ENCODE data around the gene VSIR. TPM values are rescaled to one million over a fixed set of nuclear protein-coding genes. Genes with fewer than 3 reads are reported as not detected.

Gene VSIR
- total RNA-seq, 1 donor from 2014 or later: 0.29 TPM

- H3K36me3 Mint-ChIP-seq (ENCODE audit: unreplicated experiment): peaks cover 10% of the 10 kb centered on the region
- DNase-seq: no peak
- no peak for TF ChIP-seq CTCF (IDR thresholded peaks at IDR 0.05; ENCODE audit: partially characterized antibody, unreplicated experiment)
- no peak overlapping the region for H3K4me3 Mint-ChIP-seq (ENCODE audit: unreplicated experiment)
- no peak overlapping the region for H3K27ac Mint-ChIP-seq (ENCODE audit: unreplicated experiment)
- peaks cover 10% of the 10 kb centered on the region for H3K27me3 Mint-ChIP-seq (ENCODE audit: unreplicated experiment)
- H3K9me3 Mint-ChIP-seq (ENCODE audit: unreplicated experiment): peaks cover 2% of the 10 kb centered on the region
- peaks cover 21% of the 10 kb centered on the region for H3K4me1 Mint-ChIP-seq (ENCODE audit: low read depth, unreplicated experiment)
Observed at GRCh38 chr10:71725249-71725648, 48.1 kb downstream of the VSIR start.

- peaks cover 10% of the 10 kb centered on the region for H3K27me3 Mint-ChIP-seq (ENCODE audit: unreplicated experiment)
- DNase-seq: no peak
- no peak overlapping the region for H3K27ac Mint-ChIP-seq (ENCODE audit: unreplicated experiment)
- TF ChIP-seq CTCF (IDR thresholded peaks at IDR 0.05; ENCODE audit: partially characterized antibody, unreplicated experiment): no peak
- H3K4me1 Mint-ChIP-seq (ENCODE audit: low read depth, unreplicated experiment): peaks cover 21% of the 10 kb centered on the region
- H3K9me3 Mint-ChIP-seq (ENCODE audit: unreplicated experiment): peaks cover 2% of the 10 kb centered on the region
- no peak overlapping the region for H3K4me3 Mint-ChIP-seq (ENCODE audit: unreplicated experiment)
- peaks cover 10% of the 10 kb centered on the region for H3K36me3 Mint-ChIP-seq (ENCODE audit: unreplicated experiment)
Observed at GRCh38 chr10:71724539-71724938, 48.8 kb downstream of the VSIR start.

DNA sequence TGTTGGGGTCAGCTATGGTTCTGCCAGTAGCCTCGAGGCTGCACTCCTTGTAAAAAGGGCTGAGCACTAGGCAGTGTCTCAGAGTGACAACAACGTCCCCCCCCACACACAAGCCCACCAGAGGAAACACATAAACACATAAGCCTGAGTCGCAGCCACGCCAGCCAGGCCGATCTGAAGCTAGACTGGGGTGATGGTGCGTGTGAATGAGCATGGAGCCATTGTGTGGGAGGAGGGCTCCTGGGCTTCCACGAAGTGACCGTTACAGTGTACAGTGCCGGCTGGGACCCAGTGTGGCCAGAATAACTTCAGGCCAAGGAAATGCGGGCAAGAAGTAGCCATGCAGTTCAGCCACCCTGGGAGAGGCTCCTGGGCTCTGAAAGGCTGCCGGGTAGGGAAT is 50.0 kb downstream of the VSIR start:
- peaks cover 10% of the 10 kb centered on the region for H3K27me3 Mint-ChIP-seq (ENCODE audit: unreplicated experiment)
- H3K36me3 Mint-ChIP-seq (ENCODE audit: unreplicated experiment): peaks cover 10% of the 10 kb centered on the region
- no peak for TF ChIP-seq CTCF (IDR thresholded peaks at IDR 0.05; ENCODE audit: partially characterized antibody, unreplicated experiment)
- H3K27ac Mint-ChIP-seq (ENCODE audit: unreplicated experiment): no peak overlapping the region
- DNase-seq: no peak
- H3K9me3 Mint-ChIP-seq (ENCODE audit: unreplicated experiment): peaks cover 2% of the 10 kb centered on the region
- H3K4me3 Mint-ChIP-seq (ENCODE audit: unreplicated experiment): no peak overlapping the region
- peaks cover 13% of the 10 kb centered on the region for H3K4me1 Mint-ChIP-seq (ENCODE audit: low read depth, unreplicated experiment)

DNA sequence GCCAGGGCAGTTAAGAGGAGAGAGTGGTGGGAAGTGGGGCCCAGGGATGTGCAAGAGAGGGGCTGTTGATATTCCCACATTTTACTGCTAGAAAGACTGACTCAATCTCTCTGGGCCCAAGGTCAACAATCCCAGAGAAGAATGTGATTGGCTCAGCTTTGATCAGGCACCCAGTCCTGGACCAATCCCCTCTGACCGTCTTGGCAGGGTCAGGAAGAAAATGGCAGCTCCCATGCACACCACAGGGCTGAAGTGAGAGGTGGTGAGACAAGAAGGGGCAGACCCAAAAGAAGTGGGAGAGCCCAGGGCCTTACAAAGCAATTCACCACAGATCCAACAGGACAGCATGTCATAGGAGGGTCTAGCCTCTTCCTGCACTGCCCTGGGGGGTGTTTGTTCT is 50.5 kb downstream of the VSIR start:
- Mint-ChIP-seq H3K36me3 (ENCODE audit: unreplicated experiment) (peaks cover 10% of the 10 kb centered on the region), H3K9me3 (ENCODE audit: unreplicated experiment) (peaks cover 2% of the 10 kb centered on the region), H3K4me1 (ENCODE audit: low read depth, unreplicated experiment) (peaks cover 12% of the 10 kb centered on the region), H3K4me3 (ENCODE audit: unreplicated experiment) (peak overlapping the region; percentile 34), H3K27me3 (ENCODE audit: unreplicated experiment) (peaks cover 9% of the 10 kb centered on the region), H3K27ac (ENCODE audit: unreplicated experiment) (peak overlapping the region; percentile 5)
- TF ChIP-seq CTCF (IDR thresholded peaks at IDR 0.05; ENCODE audit: partially characterized antibody, unreplicated experiment): no peak
- no peak for DNase-seq

GRCh38 chr10:71721313-71721712 is 52.0 kb downstream of the VSIR start:
- Mint-ChIP-seq H3K4me3 (ENCODE audit: unreplicated experiment) (no peak overlapping the region), H3K27ac (ENCODE audit: unreplicated experiment) (no peak overlapping the region), H3K36me3 (ENCODE audit: unreplicated experiment) (peaks cover 10% of the 10 kb centered on the region), H3K9me3 (ENCODE audit: unreplicated experiment) (no peaks in the 10 kb centered on the region), H3K27me3 (ENCODE audit: unreplicated experiment) (peaks cover 7% of the 10 kb centered on the region), H3K4me1 (ENCODE audit: low read depth, unreplicated experiment) (peaks cover 12% of the 10 kb centered on the region)
- no peak for TF ChIP-seq CTCF (IDR thresholded peaks at IDR 0.05; ENCODE audit: partially characterized antibody, unreplicated experiment)
- DNase-seq: no peak
